ENCODE measurements around the gene SRL. TPM values are rescaled to one million over a fixed set of nuclear protein-coding genes. Genes with fewer than 3 reads are reported as not detected.

The SRL gene
- total and polyA plus RNA-seq, 2 donors from 2014 or later: 2.6 to 3.3 TPM

DNA sequence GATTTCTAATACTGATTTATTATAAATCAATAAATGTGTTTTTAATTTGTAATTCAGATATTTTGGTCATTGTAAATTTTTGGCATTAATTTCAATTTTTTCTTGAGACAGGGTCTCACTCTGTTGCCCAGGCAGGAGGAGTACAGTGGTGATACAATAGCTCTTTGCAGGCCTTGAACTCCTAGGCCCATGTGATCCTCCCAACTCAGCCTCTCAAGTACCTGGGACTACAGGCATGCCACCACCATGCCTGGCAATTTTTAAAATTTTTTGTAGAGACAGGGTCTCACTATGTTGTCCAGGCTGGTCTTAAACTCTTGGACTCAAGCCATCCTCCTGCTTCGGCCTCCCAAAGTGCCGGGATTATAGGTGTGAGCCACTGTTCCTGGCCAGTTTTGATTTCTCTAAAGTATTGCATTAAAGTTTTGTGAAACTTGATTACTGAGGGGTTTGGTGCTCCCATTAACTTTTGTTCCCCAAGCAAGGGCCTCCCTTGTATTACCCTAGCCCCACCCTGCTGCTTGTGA lies 36.2 kb upstream of the SRL start:
- peaks cover 0 to 2% (median 0%) of the 10 kb centered on the region in 3 donors for H3K9me3 ChIP-seq (ENCODE audit: control insufficient read depth in 2 of 3, insufficient read depth in 1 of 3, low read length in 3 of 3)
- intact Hi-C loops (cut with DNase I): no loop called here
- no peaks in the 10 kb centered on the region for H3K36me3 ChIP-seq (ENCODE audit: control insufficient read depth in 2 of 3, insufficient read depth in 3 of 3, low read length in 3 of 3)
- H3K4me3 ChIP-seq (ENCODE audit: low read length in 3 of 3): no peak overlapping the region
- H3K27ac ChIP-seq (ENCODE audit: low read depth in 2 of 2, low read length in 2 of 2): no peak overlapping the region
- TF ChIP-seq, protein P1, sequence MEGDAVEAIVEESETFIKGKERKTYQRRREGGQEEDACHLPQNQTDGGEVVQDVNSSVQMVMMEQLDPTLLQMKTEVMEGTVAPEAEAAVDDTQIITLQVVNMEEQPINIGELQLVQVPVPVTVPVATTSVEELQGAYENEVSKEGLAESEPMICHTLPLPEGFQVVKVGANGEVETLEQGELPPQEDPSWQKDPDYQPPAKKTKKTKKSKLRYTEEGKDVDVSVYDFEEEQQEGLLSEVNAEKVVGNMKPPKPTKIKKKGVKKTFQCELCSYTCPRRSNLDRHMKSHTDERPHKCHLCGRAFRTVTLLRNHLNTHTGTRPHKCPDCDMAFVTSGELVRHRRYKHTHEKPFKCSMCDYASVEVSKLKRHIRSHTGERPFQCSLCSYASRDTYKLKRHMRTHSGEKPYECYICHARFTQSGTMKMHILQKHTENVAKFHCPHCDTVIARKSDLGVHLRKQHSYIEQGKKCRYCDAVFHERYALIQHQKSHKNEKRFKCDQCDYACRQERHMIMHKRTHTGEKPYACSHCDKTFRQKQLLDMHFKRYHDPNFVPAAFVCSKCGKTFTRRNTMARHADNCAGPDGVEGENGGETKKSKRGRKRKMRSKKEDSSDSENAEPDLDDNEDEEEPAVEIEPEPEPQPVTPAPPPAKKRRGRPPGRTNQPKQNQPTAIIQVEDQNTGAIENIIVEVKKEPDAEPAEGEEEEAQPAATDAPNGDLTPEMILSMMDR (IDR thresholded peaks at IDR 0.05; ENCODE audit: borderline replicate concordance, extremely low read depth, insufficient read depth): no peak
- FAIRE-seq (no peak), DNase-seq (no peak)
- H3K9ac ChIP-seq (ENCODE audit: low read length in 3 of 3): no peak overlapping the region
- no peaks in the 10 kb centered on the region for H3K27me3 ChIP-seq (ENCODE audit: control insufficient read depth, insufficient read depth, low read length)
- no peaks in the 10 kb centered on the region for H3K4me1 ChIP-seq (ENCODE audit: control insufficient read depth in 2 of 3, insufficient read depth in 2 of 3, low read depth in 1 of 3, low read length in 3 of 3)

DNA sequence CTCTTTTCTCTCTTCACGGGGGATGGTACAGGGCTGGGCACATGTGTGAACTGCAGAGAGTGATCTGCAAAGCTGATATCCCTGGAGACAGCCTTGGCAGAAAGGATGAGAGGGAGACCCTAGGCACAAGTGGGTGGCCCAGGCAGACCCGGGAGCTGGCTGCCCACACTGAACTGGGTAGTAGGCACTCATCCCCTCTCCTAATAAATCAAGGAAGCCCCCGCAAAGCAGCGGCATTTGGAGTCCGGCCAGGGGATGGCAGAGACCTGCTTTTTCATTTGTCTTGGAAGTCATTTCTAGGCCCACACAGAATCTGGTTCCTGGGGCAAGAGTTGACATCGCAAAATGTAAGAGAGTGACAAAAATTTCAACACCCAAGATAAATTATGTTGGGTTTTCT lies 34.0 kb upstream of the SRL start:
- intact Hi-C loops (cut with DNase I): no loop called here
- Histone ChIP-seq H3K4me3 (ENCODE audit: low read length in 3 of 3) (no peak overlapping the region), H3K27ac (ENCODE audit: low read depth in 2 of 2, low read length in 2 of 2) (no peak overlapping the region), H3K27me3 (ENCODE audit: control insufficient read depth, insufficient read depth, low read length) (no peaks in the 10 kb centered on the region), H3K36me3 (ENCODE audit: control insufficient read depth in 2 of 3, insufficient read depth in 3 of 3, low read length in 3 of 3) (no peaks in the 10 kb centered on the region), H3K9ac (ENCODE audit: low read length in 3 of 3) (no peak overlapping the region), H3K4me1 (ENCODE audit: control insufficient read depth in 2 of 3, insufficient read depth in 2 of 3, low read depth in 1 of 3, low read length in 3 of 3) (peaks cover 0 to 3% (median 0%) of the 10 kb centered on the region in 3 donors), H3K9me3 (ENCODE audit: control insufficient read depth in 2 of 3, insufficient read depth in 1 of 3, low read length in 3 of 3) (no peaks in the 10 kb centered on the region)
- FAIRE-seq (no peak), DNase-seq (no peak)
- TF ChIP-seq, protein P1 (IDR thresholded peaks at IDR 0.05; ENCODE audit: borderline replicate concordance, extremely low read depth, insufficient read depth): no peak

DNA sequence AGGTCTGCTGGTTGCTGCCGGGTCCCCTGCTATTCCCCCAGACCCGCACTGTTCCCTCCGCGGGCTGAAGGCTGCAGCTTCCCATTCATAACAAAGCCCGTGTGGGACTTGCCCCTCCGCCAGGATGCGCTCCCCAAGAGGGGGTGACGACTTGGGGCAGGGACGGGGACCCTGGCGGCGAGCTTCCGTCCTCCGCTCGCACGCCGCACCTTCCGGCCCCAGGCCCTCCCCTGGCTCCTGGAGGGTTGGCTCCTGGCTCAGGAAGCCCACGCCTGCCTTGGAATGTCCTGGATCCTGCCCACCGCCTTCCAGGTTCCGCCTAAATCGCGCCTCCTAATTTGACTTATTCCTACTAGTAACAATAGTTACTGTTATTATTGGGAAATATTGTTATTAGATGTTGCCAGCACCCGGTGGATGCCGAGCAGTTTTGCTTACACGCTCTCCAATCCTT lies 32.0 kb upstream of the SRL start:
- Histone ChIP-seq H3K27ac (ENCODE audit: low read depth in 2 of 2, low read length in 2 of 2) (peak overlapping the region; percentile 88 to 89), H3K4me1 (ENCODE audit: control insufficient read depth in 2 of 3, insufficient read depth in 2 of 3, low read depth in 1 of 3, low read length in 3 of 3) (peaks cover 0 to 5% (median 0%) of the 10 kb centered on the region in 3 donors), H3K9me3 (ENCODE audit: control insufficient read depth in 2 of 3, insufficient read depth in 1 of 3, low read length in 3 of 3) (no peaks in the 10 kb centered on the region), H3K4me3 (ENCODE audit: low read length in 3 of 3) (peak overlapping the region; percentile 40 to 67 (median 56)), H3K36me3 (ENCODE audit: control insufficient read depth in 2 of 3, insufficient read depth in 3 of 3, low read length in 3 of 3) (no peaks in the 10 kb centered on the region), H3K27me3 (ENCODE audit: control insufficient read depth, insufficient read depth, low read length) (no peaks in the 10 kb centered on the region), H3K9ac (ENCODE audit: low read length in 3 of 3) (peak overlapping the region in 2 of 3 donors; percentile 22 to 67)
- FAIRE-seq (no peak), DNase-seq (peak; percentile 75 to 88 (median 82))
- TF ChIP-seq, protein P1 (IDR thresholded peaks at IDR 0.05; ENCODE audit: borderline replicate concordance, extremely low read depth, insufficient read depth): peak; percentile 8
- intact Hi-C loops (cut with DNase I): no loop called here
